Brain microvascular endothelial cell (primary cell): ENCODE results near the gene ASPSCR1.
A peak's percentile ranks its signal among the peaks of the same experiment; 100 is the strongest.

Experiments used
- DNase-seq: peaks from one replicate; pipeline ENCODE4 v3.0.0-alpha.2; 2020
- H3K27ac ChIP-seq: fragments of 250-450 bp; sonication (Bioruptor Pico); 2 replicates; pipeline ENCODE4 v1.5.1; 2020; ENCODE audit warnings: mild to moderate bottlenecking, moderate library complexity
- H3K27me3 ChIP-seq: fragments of 250-450 bp; sonication (Bioruptor Pico); replicated peaks from 2 replicates; pipeline ENCODE4 v1.5.1; 2020; ENCODE audit warnings: mild to moderate bottlenecking
- H3K36me3 ChIP-seq: fragments of 250-450 bp; sonication (Bioruptor Pico); replicated peaks from 2 replicates; pipeline ENCODE4 v1.5.1; 2020; ENCODE audit warnings: mild to moderate bottlenecking
- H3K4me3 ChIP-seq: 2 replicates; pipeline ENCODE4 v1.5.1; 2011; ENCODE audit warnings: low read depth, mild to moderate bottlenecking, control low read depth, low read length, moderate library complexity
- in situ Hi-C: cut with HindIII; loops from 2 replicates; pipeline ENCODE4 v1.10.0; 2017; ENCODE audit warnings: low sequenced_read_pairs, low pct_ligation_motif_present
- TF ChIP-seq, protein P1 (sequence below): IDR thresholded peaks from 2 replicates; pipeline ENCODE4 v1.5.1; 2011; ENCODE audit warnings: low read depth, mild to moderate bottlenecking, moderate library complexity, low read length, control low read depth, inconsistent platforms; ENCODE audit errors: missing control alignments

ASPSCR1 gene

GRCh38 chr17:82047914-82048570, 70.6 kb downstream of the ASPSCR1 start:
- in situ Hi-C loops, result no loop called here
- peaks cover 8% of the 10 kb centered on the region for H3K36me3 ChIP-seq
- no peaks in the 10 kb centered on the region for H3K27me3 ChIP-seq
- TF ChIP-seq, protein P1, sequence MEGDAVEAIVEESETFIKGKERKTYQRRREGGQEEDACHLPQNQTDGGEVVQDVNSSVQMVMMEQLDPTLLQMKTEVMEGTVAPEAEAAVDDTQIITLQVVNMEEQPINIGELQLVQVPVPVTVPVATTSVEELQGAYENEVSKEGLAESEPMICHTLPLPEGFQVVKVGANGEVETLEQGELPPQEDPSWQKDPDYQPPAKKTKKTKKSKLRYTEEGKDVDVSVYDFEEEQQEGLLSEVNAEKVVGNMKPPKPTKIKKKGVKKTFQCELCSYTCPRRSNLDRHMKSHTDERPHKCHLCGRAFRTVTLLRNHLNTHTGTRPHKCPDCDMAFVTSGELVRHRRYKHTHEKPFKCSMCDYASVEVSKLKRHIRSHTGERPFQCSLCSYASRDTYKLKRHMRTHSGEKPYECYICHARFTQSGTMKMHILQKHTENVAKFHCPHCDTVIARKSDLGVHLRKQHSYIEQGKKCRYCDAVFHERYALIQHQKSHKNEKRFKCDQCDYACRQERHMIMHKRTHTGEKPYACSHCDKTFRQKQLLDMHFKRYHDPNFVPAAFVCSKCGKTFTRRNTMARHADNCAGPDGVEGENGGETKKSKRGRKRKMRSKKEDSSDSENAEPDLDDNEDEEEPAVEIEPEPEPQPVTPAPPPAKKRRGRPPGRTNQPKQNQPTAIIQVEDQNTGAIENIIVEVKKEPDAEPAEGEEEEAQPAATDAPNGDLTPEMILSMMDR, result no peak
- no peak for DNase-seq
- no peak overlapping the region for H3K4me3 ChIP-seq
- no peak overlapping the region for H3K27ac ChIP-seq

DNA sequence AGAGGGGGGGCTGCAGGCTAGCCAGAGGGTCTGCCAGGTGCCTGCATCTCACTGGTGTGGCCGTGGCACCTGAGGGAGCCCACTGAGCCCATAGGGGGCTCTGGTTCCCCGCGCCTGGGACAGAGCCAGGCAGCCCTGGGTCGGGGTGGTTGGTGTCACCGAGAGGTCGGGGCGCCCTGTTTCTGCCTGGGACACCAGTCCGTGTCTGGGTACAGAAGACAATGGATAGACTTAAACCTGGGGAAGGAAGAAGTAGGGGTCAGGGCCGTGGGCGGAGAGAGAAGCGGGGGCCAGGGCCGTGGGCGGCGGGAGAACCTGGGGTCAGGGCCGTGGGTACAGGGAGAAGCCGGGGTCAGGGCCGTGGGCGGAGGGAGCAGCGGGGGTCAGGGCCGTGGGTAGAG, 71.1 kb downstream of the ASPSCR1 start:
- DNase-seq, result no peak
- in situ Hi-C loops, result no loop called here
- H3K27me3 ChIP-seq, result no peaks in the 10 kb centered on the region
- H3K27ac ChIP-seq, result no peak overlapping the region
- H3K36me3 ChIP-seq, result peaks cover 8% of the 10 kb centered on the region
- TF ChIP-seq, protein P1, result no peak
- no peak overlapping the region for H3K4me3 ChIP-seq

DNA sequence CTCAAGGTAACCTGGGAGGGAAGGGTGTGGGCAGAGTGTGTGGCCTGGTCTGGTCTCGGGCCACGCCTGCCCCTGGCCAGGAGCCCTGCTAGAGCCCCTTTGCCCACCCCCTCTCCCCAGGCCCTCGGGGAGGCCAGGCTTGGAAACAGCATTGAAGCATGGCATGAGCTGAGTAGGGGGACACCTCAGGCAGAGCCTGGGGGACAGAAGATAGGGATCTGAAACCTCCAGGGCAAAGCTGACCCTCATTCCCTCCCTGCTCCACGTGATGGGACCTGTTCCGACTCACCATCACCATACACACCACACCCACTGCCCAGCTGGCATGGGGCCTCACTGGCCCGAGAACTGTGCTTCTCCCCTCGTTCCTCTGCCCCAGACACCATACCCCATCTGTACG, 71.7 kb downstream of the ASPSCR1 start:
- H3K27me3 ChIP-seq, result no peaks in the 10 kb centered on the region
- in situ Hi-C loops, result no loop called here

DNA sequence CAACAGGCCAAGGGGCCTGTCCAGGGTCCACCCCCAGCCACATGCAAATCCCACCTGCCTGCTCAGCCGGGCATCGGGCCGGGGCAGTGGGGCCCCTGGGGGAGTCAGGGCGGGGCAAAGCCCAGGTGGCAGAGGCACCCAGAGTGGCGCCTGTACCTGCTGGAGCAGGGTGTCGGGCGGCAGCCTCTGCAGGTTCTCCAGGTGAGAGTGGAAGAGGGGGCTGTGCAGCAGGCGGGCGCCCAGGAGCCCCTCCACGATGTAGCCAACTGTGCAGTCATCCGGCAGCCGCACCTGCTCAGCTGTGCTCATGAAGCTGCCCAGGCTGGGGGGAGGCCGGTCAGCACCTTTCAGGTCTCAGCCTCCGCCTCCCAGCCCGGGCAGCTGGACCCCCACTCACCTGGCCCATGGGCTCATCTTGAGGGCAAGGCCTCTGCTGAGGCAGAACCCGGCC, 72.1 kb downstream of the ASPSCR1 start:
- no peak for DNase-seq
- Histone ChIP-seq H3K27ac (no peak overlapping the region), H3K4me3 (no peak overlapping the region), H3K27me3 (no peaks in the 10 kb centered on the region), H3K36me3 (peaks cover 18% of the 10 kb centered on the region)
- in situ Hi-C loops, result no loop called here
- TF ChIP-seq, protein P1, result no peak

More for the DNA sequence above, 71.7 kb downstream of the ASPSCR1 start:
- Histone ChIP-seq H3K4me3 (no peak overlapping the region), H3K36me3 (peaks cover 14% of the 10 kb centered on the region), H3K27ac (no peak overlapping the region)
- DNase-seq, result no peak
- TF ChIP-seq, protein P1, result no peak

DNA sequence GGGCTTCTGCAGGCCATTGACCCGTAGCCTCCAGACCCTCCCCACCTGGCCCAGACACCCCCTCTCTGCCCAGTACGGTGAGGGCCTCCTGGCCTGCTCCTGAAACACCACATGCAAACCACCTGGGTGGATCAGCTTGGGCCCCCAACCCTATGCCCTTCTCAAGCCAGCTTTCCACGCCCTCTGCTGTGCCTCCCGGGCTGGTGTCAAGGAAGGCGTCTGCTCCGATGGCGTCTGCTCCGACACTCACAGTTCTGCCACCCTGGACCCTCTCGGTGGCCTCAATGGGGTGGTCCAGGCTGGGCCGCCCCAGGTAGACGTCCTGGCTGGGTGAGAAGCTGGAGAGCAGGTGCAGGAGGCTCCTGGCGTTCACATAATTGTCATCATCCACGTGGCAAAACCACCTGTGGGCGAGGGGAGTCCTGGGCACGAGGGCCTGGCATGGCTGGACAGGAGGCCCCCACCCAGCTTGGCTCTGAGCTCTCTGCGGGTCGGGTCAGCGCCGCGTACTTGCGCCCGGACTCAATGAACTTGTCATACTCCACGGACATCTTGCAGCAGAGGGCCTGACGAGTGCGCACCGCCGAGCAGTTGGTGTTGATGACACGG, 72.8 kb downstream of the ASPSCR1 start:
- TF ChIP-seq, protein P1, result no peak
- no peaks in the 10 kb centered on the region for H3K27me3 ChIP-seq
- no peak for DNase-seq
- H3K4me3 ChIP-seq, result peak overlapping the region; percentile 77
- in situ Hi-C loops, result no loop called here
- peaks cover 25% of the 10 kb centered on the region for H3K36me3 ChIP-seq
- no peak overlapping the region for H3K27ac ChIP-seq
